SK-N-SH treated with all-trans-retinoic acid at 6 μM for 48 hours (cell line): ENCODE measurements around the gene AMY1C.

ENCODE experiments used
- ARNTL ChIP-seq: fragments of 450-650 bp; formaldehyde crosslinking; IDR thresholded peaks from 2 replicates; pipeline ENCODE4 v1.5.0; 2020; ENCODE audit warnings: low read depth, mild to moderate bottlenecking, moderate library complexity, borderline replicate concordance
- BACH2 ChIP-seq: fragments of 250-450 bp; sonication (Bioruptor Pico); IDR thresholded peaks from 2 replicates; pipeline ENCODE4 v1.9.0; 2021; ENCODE audit warnings: mild to moderate bottlenecking, borderline replicate concordance
- OSR1 ChIP-seq: fragments of 250-450 bp; sonication (Bioruptor Pico); IDR thresholded peaks from 2 replicates; pipeline ENCODE4 v1.8.0; 2022; ENCODE audit warnings: moderate library complexity, mild to moderate bottlenecking, inconsistent platforms
- PPARA ChIP-seq: fragments of 250-450 bp; sonication (Bioruptor Pico); IDR thresholded peaks from 2 replicates; pipeline ENCODE4 v1.5.0; 2020; ENCODE audit warnings: mild to moderate bottlenecking, borderline replicate concordance
- RARB ChIP-seq: fragments of 250-450 bp; sonication (Bioruptor Pico); IDR thresholded peaks from 2 replicates; pipeline ENCODE4 v1.8.0; 2021; ENCODE audit warnings: mild to moderate bottlenecking, moderate library complexity
- ZC3H10 ChIP-seq: fragments of 250-450 bp; sonication (Bioruptor Pico); IDR thresholded peaks from 2 replicates; pipeline ENCODE4 v1.5.1; 2021; ENCODE audit warnings: mild to moderate bottlenecking, moderate library complexity
- ZFP3 ChIP-seq: fragments of 250-450 bp; sonication (Bioruptor Pico); IDR thresholded peaks from 2 replicates; pipeline ENCODE4 v1.5.0; 2020; ENCODE audit warnings: mild to moderate bottlenecking, moderate library complexity
- ZNF565 ChIP-seq: fragments of 450-650 bp; formaldehyde crosslinking; conservative IDR thresholded peaks from 2 replicates; pipeline ENCODE4 v1.5.0; 2020; ENCODE audit warnings: low read depth, mild to moderate bottlenecking, moderate library complexity

AMY1C gene

GRCh38 chr1:103790172-103790571, 40.5 kb downstream of the AMY1C start (continued):
- TF ChIP-seq BACH2 (CRISPR knock-in tag) (no peak), ZNF565 (CRISPR knock-in tag) (no peak), ZC3H10 (CRISPR knock-in tag) (no peak), ARNTL (no peak), PPARA (CRISPR knock-in tag) (no peak), RARB (CRISPR knock-in tag) (no peak), OSR1 (no peak), ZFP3 (CRISPR knock-in tag) (no peak)
